ELF-1 (cell line): ENCODE data around the gene WFDC10B.
"Not testable (repeated sequence)": the region's sequence is repeated elsewhere in the genome, so short reads cannot be mapped to it uniquely, and the experiment has no call there.

Source experiments
- DNase-seq: peaks from one replicate; pipeline ENCODE4 v3.0.0-alpha.2; 2016; ENCODE audit warnings: low read depth, low spot score

The WFDC10B gene

GRCh38 chr20:45704969-45705637 lies at the start of gene WFDC10B:
Gene WFDC10B (minus strand): TSS chr20:45705019. CDS start chr20:45685992, 19,027 bp downstream.
- DNase-seq = no peak

- no peak for DNase-seq
Measured at GRCh38 chr20:45752746-45753145, 47.9 kb upstream of the WFDC10B start.

- no peak for DNase-seq
Measured at GRCh38 chr20:45751721-45752120, 46.9 kb upstream of the WFDC10B start.

- no peak for DNase-seq
Measured at GRCh38 chr20:45745015-45745414, 40.2 kb upstream of the WFDC10B start.

- DNase-seq = no peak
Measured at GRCh38 chr20:45742596-45742995, 37.8 kb upstream of the WFDC10B start.

- no peak for DNase-seq
Measured at GRCh38 chr20:45735988-45736387, 31.2 kb upstream of the WFDC10B start.

GRCh38 chr20:45735552-45735951 lies 30.7 kb upstream of the WFDC10B start:
- no peak for DNase-seq

- DNase-seq = no peak
Measured at GRCh38 chr20:45732199-45732598, 27.4 kb upstream of the WFDC10B start.

GRCh38 chr20:45727044-45727443 lies 22.2 kb upstream of the WFDC10B start:
- DNase-seq = no peak

- no peak for DNase-seq
Measured at GRCh38 chr20:45725134-45725533, 20.3 kb upstream of the WFDC10B start.

- DNase-seq = no peak
Measured at GRCh38 chr20:45722047-45722446, 17.2 kb upstream of the WFDC10B start, which contains the start of gene SPINT4. Gene SPINT4 (plus strand): TSS chr20:45722347. CDS start chr20:45722368, 21 bp downstream.

GRCh38 chr20:45716141-45716688 lies 11.4 kb upstream of the WFDC10B start:
- not testable (repeated sequence) for DNase-seq

GRCh38 chr20:45701873-45702272 lies 2.9 kb downstream of the WFDC10B start, which contains the start of gene WFDC13:
Gene WFDC13 (plus strand): TSS chr20:45702038. CDS start chr20:45702124, 86 bp downstream.
- DNase-seq = no peak

GRCh38 chr20:45701104-45701503 lies 3.7 kb downstream of the WFDC10B start:
- DNase-seq = no peak

- no peak for DNase-seq
Measured at GRCh38 chr20:45695496-45695895, 9.3 kb downstream of the WFDC10B start.

GRCh38 chr20:45693346-45693745 lies 11.5 kb downstream of the WFDC10B start:
- not testable (repeated sequence) for DNase-seq

GRCh38 chr20:45685896-45686295 lies 18.9 kb downstream of the WFDC10B start:
- DNase-seq = peak; percentile 41

GRCh38 chr20:45679650-45680049 lies 25.2 kb downstream of the WFDC10B start:
- no peak for DNase-seq

- DNase-seq = no peak
Measured at GRCh38 chr20:45672765-45673164, 32.1 kb downstream of the WFDC10B start.

GRCh38 chr20:45670139-45670538 lies 34.7 kb downstream of the WFDC10B start, which contains the start of gene WFDC11:
Gene WFDC11 (minus strand): TSS chr20:45670239. CDS start chr20:45650600, 19,639 bp downstream.
- DNase-seq = no peak

GRCh38 chr20:45657038-45657437 lies 47.8 kb downstream of the WFDC10B start:
- not testable (repeated sequence) for DNase-seq

GRCh38 chr20:45651726-45652125 lies 53.1 kb downstream of the WFDC10B start:
- DNase-seq = not testable (repeated sequence)

- no peak for DNase-seq
Measured at GRCh38 chr20:45649312-45649863, 55.4 kb downstream of the WFDC10B start.
